ENCODE data around the gene CDH4. TPM values are rescaled to one million over a fixed set of nuclear protein-coding genes. Genes with fewer than 3 reads are reported as not detected.

Gene CDH4
- total and polyA plus RNA-seq, 2 donors (not counting 3 experiments of a cell fraction or from before 2014, with no cell fraction given): 0.17 to 0.51 TPM

GRCh38 chr20:61940491-61940890, 688.4 kb downstream of the CDH4 start:
- Histone ChIP-seq H3K27me3 (ENCODE audit: control insufficient read depth in 2 of 2, insufficient read depth in 2 of 2, low read length in 2 of 2) (no peaks in the 10 kb centered on the region), H3K4me3 (replicated peaks in 1 of 3; ENCODE audit: insufficient read depth in 1 of 3, low read depth in 1 of 3, low read length in 3 of 3) (no peak overlapping the region), H4K20me1 (replicated peaks; ENCODE audit: control insufficient read depth, extremely low read depth, insufficient read depth, low read length) (no peaks in the 10 kb centered on the region), H3K4me1 (ENCODE audit: control insufficient read depth, extremely low read depth, insufficient read depth, low read length) (no peaks in the 10 kb centered on the region), H3K27ac (ENCODE audit: insufficient read depth, low read depth, low read length) (no peak overlapping the region), H3K36me3 (ENCODE audit: control insufficient read depth in 2 of 2, extremely low read depth in 1 of 2, insufficient read depth in 2 of 2, low read length in 2 of 2) (no peaks in the 10 kb centered on the region), H3K9ac (replicated peaks; ENCODE audit: extremely low read depth, insufficient read depth, low read length) (no peak overlapping the region), H3K9me3 (replicated peaks; ENCODE audit: control insufficient read depth, insufficient read depth, low read length) (no peaks in the 10 kb centered on the region), H3K9me1 (replicated peaks; ENCODE audit: control insufficient read depth, extremely low read depth, insufficient read depth, low read length) (no peaks in the 10 kb centered on the region), H3K4me2 (ENCODE audit: insufficient read depth, low read length) (no peak overlapping the region), H2AFZ (ENCODE audit: low read depth, low read length) (no peak overlapping the region), H3K79me2 (ENCODE audit: control insufficient read depth, insufficient read depth, low read length) (no peaks in the 10 kb centered on the region)
- dilution Hi-C loops (cut with MboI; ENCODE audit: extremely low pct_ligation_motif_present, low sequenced_read_pairs) (no loop called here), intact Hi-C loops (cut with micrococcal nuclease) (no loop called here)
- TF ChIP-seq CTCF (IDR thresholded peaks at IDR 0.05; ENCODE audit: extremely low read depth in 1 of 2, insufficient read depth in 1 of 2, low read depth in 1 of 2, low read length in 2 of 2) (no peak), POLR2AphosphoS5 (IDR thresholded peaks at IDR 0.05; ENCODE audit: insufficient read depth, low read depth, low read length) (no peak), JUN (IDR thresholded peaks at IDR 0.05; ENCODE audit: borderline replicate concordance, insufficient read depth, insufficient read length, low read depth) (no peak), MYC (IDR thresholded peaks at IDR 0.05; ENCODE audit: low read depth, low read length) (no peak), FOS (IDR thresholded peaks at IDR 0.05; ENCODE audit: borderline replicate concordance, insufficient read depth, low read length) (no peak), POLR2A (IDR thresholded peaks at IDR 0.05; ENCODE audit: low read depth, low read length) (no peak), EZH2 (IDR thresholded peaks at IDR 0.05; ENCODE audit: borderline replicate concordance, low read depth, low read length, severe bottlenecking) (no peak), GATA2 (IDR thresholded peaks at IDR 0.05; ENCODE audit: insufficient read depth, insufficient read length, low read depth, low read length) (no peak), MAX (IDR thresholded peaks at IDR 0.05; ENCODE audit: insufficient read depth, insufficient read length) (no peak)
- CTCF ChIA-PET: no interaction called here
- POLR2A ChIA-PET: no interaction called here
- no peak for DNase-seq (ENCODE audit: low read depth, low spot score)
- FAIRE-seq: no peak
- BruUV-seq (replicated peaks): no TSS peak

All from endothelial cell of umbilical vein (primary cell).